HG02610 (cell line): ENCODE measurements around the gene TSTD1.
"Not testable (repeated sequence)": the region's sequence is repeated elsewhere in the genome, so short reads cannot be mapped to it uniquely, and the experiment has no call there.

ENCODE experiments used
- ATAC-seq: cut with Tn5 transposase; IDR thresholded peaks from one replicate; pipeline ENCODE4 v1.9.1; 2021; ENCODE audit warnings: mild to moderate bottlenecking, moderate library complexity; ENCODE audit not compliant: unreplicated experiment

The TSTD1 gene

GRCh38 chr1:161069241-161069640 is 30.5 kb upstream of the TSTD1 start:
- no peak for ATAC-seq

GRCh38 chr1:161068306-161069234 is 29.8 kb upstream of the TSTD1 start:
- peak; percentile 63 for ATAC-seq

- ATAC-seq = no peak
Measured at GRCh38 chr1:161066694-161067093, 27.9 kb upstream of the TSTD1 start.

GRCh38 chr1:161065681-161066080 is 26.9 kb upstream of the TSTD1 start:
- not testable (repeated sequence) for ATAC-seq

- not testable (repeated sequence) for ATAC-seq
Measured at GRCh38 chr1:161063936-161064335, 25.2 kb upstream of the TSTD1 start.

- no peak for ATAC-seq
Measured at GRCh38 chr1:161061419-161061818, 22.7 kb upstream of the TSTD1 start.

GRCh38 chr1:161059293-161059692 is 20.5 kb upstream of the TSTD1 start:
- no peak for ATAC-seq

- ATAC-seq = no peak
Measured at GRCh38 chr1:161054805-161055204, 16.0 kb upstream of the TSTD1 start.

GRCh38 chr1:161054232-161054631 is 15.5 kb upstream of the TSTD1 start:
- no peak for ATAC-seq

- no peak for ATAC-seq
Measured at GRCh38 chr1:161052899-161053298, 14.1 kb upstream of the TSTD1 start.

- ATAC-seq = no peak
Measured at GRCh38 chr1:161051219-161051618, 12.5 kb upstream of the TSTD1 start.

GRCh38 chr1:161048949-161049722 is 10.4 kb upstream of the TSTD1 start:
- no peak for ATAC-seq

- ATAC-seq = no peak
Measured at GRCh38 chr1:161047436-161048420, 9.0 kb upstream of the TSTD1 start.

- peak; percentile 47 for ATAC-seq
Measured at GRCh38 chr1:161046605-161047228, 8.0 kb upstream of the TSTD1 start.

- ATAC-seq = peak; percentile 54
Measured at GRCh38 chr1:161045736-161046604, 7.2 kb upstream of the TSTD1 start, which contains the start of gene USF1. USF1 (minus strand) TSS chr1:161045977; CDS start chr1:161043275, 2,702 bp downstream.

- ATAC-seq = peak; percentile 45
Measured at GRCh38 chr1:161044908-161045735, 6.4 kb upstream of the TSTD1 start.

GRCh38 chr1:161044535-161044907 is 5.8 kb upstream of the TSTD1 start:
- no peak for ATAC-seq

- no peak for ATAC-seq
Measured at GRCh38 chr1:161039546-161039945, 782 bp upstream of the TSTD1 start.
